ENCODE results near the gene SIAE.

The SIAE gene

GRCh38 chr11:124662106-124662505 lies 11.4 kb downstream of the SIAE start:
- DNase-seq (ENCODE audit: low read depth) = no peak

DNA sequence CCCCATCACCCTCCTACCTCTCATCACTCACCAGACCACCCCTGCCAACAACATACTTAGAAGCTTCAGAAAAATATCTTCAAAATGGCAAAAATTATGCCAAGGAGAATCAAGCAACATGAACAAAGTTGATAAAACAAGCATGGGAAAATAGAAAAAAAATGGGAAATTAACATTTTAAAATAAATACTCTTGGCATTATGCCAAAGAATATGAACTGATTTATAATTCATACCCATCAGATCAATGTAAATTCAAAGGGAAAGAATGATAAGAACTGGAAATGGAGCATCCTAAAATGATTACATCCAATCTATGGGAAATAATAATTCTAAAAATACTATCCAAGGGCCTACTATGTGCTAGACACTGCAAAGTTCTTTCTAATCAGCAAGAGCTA lies 12.0 kb downstream of the SIAE start:
- DNase-seq (ENCODE audit: low read depth) = no peak

DNA sequence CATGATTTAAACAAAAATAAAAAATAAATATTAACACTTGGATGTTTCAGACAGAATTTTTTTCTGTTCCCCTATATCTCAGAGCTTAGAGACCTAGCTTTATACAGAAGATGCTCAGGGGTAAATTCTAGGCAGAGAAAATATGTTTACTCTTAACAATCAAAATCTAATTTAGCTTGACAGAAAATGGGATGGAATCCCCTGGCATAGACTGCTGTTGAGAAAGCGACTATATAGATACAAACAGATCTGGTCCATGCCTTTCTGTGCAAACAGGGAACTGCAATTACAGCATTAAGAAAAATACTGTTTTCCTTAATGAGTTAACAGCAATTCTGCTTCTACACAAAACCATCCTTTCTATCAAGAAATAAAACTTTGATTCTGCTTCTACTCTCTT lies 14.6 kb downstream of the SIAE start:
- no peak for DNase-seq (ENCODE audit: low read depth)

- DNase-seq (ENCODE audit: low read depth) = no peak
Observed at GRCh38 chr11:124658501-124658900, 15.0 kb downstream of the SIAE start.

GRCh38 chr11:124657904-124658303 lies 15.6 kb downstream of the SIAE start:
- no peak for DNase-seq (ENCODE audit: low read depth)

- no peak for DNase-seq (ENCODE audit: low read depth)
Observed at GRCh38 chr11:124656774-124657630, 16.5 kb downstream of the SIAE start.

DNA sequence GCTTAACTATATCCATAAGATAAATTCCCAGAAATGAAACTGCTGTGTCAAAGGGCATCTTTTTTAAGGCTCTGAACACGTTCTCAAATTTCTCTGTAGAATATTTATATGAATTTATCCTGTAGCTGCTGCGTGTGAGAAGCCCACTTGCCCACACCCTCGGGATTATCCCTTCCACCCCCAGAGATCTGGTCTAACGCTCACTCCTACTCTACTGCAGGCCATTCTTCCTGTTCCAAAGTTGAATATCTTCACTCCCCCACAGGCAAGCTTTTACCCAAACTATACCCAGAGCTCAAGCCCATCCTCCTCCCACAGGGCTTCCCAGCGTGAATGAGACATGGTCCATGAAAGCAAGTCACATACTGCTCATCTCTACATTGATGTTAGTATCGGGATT lies 24.9 kb downstream of the SIAE start:
- DNase-seq (ENCODE audit: low read depth) = no peak

GRCh38 chr11:124646148-124646547 lies 27.4 kb downstream of the SIAE start:
- DNase-seq (ENCODE audit: low read depth) = no peak

DNA sequence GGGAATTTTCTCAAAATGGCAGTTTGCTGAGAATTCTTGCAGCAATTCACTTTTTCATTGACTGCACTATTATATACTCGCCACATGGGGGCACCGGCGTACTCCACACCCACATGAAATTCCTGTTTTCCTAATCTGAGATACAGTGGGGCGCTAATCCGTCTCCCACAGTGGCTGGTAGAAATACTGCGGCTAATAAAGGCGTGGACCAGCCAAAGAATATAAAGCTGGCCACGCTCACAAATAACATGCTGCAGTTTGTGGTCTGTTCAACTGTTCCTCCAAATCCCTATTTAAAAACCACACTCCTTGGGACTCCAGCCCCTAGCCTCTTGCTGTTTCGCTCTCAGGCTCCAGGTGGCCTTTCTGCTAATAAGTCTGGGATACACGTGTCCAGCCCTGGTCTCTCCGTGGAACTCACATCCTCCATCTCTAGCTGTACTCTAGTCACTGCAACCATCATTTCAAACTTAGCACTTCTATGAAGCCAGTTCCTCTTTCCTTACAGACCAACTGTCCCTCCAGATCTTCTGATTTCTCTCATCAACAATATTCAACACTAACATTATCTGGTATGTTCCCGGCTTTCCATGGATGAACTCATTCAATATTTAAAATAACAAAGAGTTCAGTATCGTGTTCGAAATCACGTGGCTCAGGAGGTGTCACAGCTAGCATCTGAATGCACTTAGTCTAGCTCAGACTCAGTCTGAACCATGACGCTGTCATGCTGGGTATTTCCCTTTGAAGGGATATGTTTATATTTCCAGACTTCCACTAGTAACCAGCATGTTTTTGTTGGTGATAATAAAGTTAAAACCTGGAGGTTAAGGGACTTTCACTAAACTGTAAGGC lies 28.9 kb downstream of the SIAE start:
- DNase-seq (ENCODE audit: low read depth) = peak; percentile 6

GRCh38 chr11:124643605-124644425 lies 29.7 kb downstream of the SIAE start:
- no peak for DNase-seq (ENCODE audit: low read depth)

DNA sequence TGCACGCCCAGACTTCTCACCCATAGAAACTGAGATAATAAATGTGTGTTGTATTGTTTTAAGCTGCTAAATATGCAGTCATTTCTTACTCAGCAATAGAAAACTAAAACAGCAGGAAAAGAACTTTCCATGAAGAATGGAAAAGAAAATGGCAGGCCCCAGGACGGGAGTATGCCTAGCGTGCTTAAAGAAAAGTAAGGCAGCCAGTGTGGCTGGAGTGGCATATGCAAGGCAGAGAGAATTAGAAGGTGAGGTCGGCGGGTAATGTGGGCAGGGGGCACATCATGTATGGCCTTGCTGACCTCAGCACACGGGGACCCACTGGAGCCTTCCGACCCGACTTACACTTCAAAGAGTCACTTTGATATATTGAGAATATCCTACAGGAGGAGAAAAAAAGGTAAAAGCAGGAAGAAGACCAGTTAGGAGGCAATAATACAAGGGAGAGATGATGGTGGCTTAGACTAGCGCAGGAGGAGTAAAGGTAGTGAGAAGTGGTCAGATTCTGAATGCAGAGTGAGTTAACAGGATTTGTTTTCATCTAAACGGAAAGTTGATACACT lies 30.4 kb downstream of the SIAE start:
- DNase-seq (ENCODE audit: low read depth) = no peak

GRCh38 chr11:124642628-124643027 lies 30.9 kb downstream of the SIAE start:
- no peak for DNase-seq (ENCODE audit: low read depth)

- DNase-seq (ENCODE audit: low read depth) = no peak
Observed at GRCh38 chr11:124640666-124641065, 32.9 kb downstream of the SIAE start.

DNA sequence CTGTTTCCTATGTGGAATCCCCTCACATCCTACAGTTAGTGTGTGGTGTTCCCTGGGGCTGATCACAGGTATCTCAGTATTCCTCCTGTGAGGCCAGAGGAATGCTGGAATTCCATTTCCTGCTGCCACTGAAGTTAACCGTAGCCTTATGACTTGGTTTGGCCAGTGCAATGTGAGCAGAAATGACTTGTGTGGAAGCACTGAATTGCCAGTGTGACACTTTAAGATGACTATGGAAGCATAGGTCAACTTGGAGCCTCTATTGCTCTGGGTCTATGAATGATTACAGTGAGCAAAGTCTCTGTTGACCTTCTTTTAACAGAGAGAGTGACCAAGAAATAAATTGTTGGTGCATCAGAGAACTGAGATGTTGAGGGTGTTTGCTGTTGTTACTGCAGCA lies 34.4 kb downstream of the SIAE start:
- no peak for DNase-seq (ENCODE audit: low read depth)

GRCh38 chr11:124638500-124638899 lies 35.0 kb downstream of the SIAE start:
- no peak for DNase-seq (ENCODE audit: low read depth)

DNA sequence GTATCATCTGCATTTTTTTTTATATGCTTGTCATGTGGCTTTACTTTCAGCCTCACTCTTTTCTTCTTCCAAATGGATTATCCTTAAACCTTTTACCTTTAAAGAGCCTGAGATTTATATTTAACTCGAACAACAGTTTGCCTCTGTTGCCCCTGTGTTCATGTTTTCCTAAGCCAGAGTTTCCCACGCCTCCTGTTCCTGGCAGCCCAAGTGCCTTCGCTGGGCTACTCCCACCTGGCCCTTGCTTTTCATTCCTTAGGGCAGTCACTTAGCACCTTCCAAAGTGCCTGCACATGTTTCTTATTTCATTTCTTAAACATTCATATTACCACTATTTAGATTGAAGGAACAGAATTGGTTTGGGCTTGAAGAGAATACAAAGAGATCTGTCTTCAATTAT lies 37.6 kb downstream of the SIAE start:
- DNase-seq (ENCODE audit: low read depth) = no peak

- no peak for DNase-seq (ENCODE audit: low read depth)
Observed at GRCh38 chr11:124633355-124633754, 40.2 kb downstream of the SIAE start.

GRCh38 chr11:124629961-124630360 lies 43.6 kb downstream of the SIAE start:
- DNase-seq (ENCODE audit: low read depth) = no peak

DNA sequence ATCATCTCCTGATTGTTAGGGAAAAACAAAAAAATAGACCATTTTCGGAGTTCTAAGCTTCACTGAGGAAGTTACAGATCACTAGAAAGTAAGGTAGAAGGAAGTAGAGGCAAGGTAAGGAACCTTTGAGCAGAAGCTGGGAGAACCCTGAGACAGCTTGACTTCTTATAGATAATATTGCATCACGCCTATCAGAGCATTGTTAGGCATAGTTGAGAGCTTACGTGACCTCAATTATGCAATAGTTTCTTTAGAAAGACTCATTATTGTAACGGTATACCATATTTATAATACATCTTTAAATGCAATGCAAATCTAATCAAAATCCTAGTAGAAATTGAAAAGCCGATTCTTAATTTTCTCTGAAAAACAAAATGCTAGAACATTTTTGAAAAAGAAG lies 46.0 kb downstream of the SIAE start:
- no peak for DNase-seq (ENCODE audit: low read depth)

- DNase-seq (ENCODE audit: low read depth) = no peak
Observed at GRCh38 chr11:124625504-124626168, 47.9 kb downstream of the SIAE start.

- DNase-seq (ENCODE audit: low read depth) = no peak
Observed at GRCh38 chr11:124623861-124624525, 49.5 kb downstream of the SIAE start.
